GM13976 (cell line): ENCODE measurements around the gene ARHGAP26.

Source experiments
- DNase-seq: peaks from one replicate; pipeline ENCODE4 v3.0.0; 2012; ENCODE audit warnings: low spot score
- CTCF ChIP-seq: IDR thresholded peaks from 2 replicates; pipeline ENCODE4 v1.5.1; 2012; ENCODE audit warnings: borderline replicate concordance, mild to moderate bottlenecking; ENCODE audit not compliant: insufficient read depth; ENCODE audit errors: extremely low read depth, missing control alignments, control extremely low read depth
- in situ Hi-C: fragments of 300-500 bp; cut with MboI; formaldehyde crosslinking; loops from one replicate; pipeline ENCODE4 v1.12.0; 2022; ENCODE audit warnings: low sequenced_read_pairs, mixed read lengths, inconsistent platforms; ENCODE audit not compliant: unreplicated experiment

The ARHGAP26 gene

GRCh38 chr5:142942901-142943300 lies 172.7 kb downstream of the ARHGAP26 start:
- in situ Hi-C loops: no loop called here
- no peak for DNase-seq
- no peak for TF ChIP-seq CTCF

GRCh38 chr5:142944140-142944539 lies 174.0 kb downstream of the ARHGAP26 start:
- in situ Hi-C loops: no loop called here
- no peak for DNase-seq
- TF ChIP-seq CTCF: no peak

GRCh38 chr5:142945321-142945720 lies 175.1 kb downstream of the ARHGAP26 start:
- DNase-seq: no peak
- no peak for TF ChIP-seq CTCF
- in situ Hi-C loops: no loop called here

- in situ Hi-C loops: no loop called here
- DNase-seq: no peak
Observed at GRCh38 chr5:142945845-142946244, 175.7 kb downstream of the ARHGAP26 start.

GRCh38 chr5:142946547-142947426 lies 176.6 kb downstream of the ARHGAP26 start:
- no peak for DNase-seq
- in situ Hi-C loops: no loop called here
- TF ChIP-seq CTCF: no peak

More at GRCh38 chr5:142945845-142946244, 175.7 kb downstream of the ARHGAP26 start:
- no peak for TF ChIP-seq CTCF

GRCh38 chr5:142947427-142947709 lies 177.2 kb downstream of the ARHGAP26 start:
- no peak for DNase-seq
- TF ChIP-seq CTCF: no peak
- in situ Hi-C loops: no loop called here
